RKO (cell line): ENCODE results near the gene EEFSEC.

ENCODE experiments used
- DNase-seq: peaks from one replicate; pipeline ENCODE4 v3.0.0-alpha.2; 2016; ENCODE audit warnings: low spot score

EEFSEC gene

DNA sequence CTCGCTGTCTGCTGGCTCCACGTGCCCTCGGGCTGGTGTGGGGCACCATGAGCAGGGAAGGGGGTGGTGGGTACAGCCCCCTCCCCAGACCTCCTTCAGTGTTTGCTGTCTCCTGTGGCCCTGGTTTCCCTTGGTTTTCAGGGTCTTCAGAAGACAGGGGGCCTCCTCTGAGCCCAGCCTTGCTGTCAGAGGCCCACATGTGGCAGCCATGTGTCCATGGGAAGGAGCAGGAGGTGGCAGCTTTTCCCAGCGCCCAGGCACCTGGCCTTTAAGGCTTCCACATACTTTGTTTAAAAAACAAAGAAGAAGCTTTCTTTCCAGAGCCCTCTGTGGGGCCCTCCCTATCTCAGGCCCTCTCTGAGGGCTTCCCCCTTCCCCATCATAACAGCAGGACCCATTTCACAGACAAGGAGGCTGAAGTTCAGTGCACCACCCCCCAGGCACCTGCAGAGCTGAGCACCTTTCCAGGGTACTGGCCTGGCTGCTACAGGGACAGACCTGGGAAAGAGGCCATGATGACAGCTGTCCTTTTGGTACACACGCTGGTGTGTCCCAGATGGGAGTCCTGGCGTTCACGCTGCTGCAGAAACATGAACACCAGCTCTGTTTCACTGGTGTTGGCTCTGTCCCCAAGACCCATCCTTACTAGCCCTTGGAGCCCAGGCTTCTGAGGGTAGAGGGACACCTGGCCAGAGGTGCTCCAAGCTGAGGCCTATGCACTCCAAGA is 239.7 kb downstream of the EEFSEC start:
- DNase-seq, result no peak

DNA sequence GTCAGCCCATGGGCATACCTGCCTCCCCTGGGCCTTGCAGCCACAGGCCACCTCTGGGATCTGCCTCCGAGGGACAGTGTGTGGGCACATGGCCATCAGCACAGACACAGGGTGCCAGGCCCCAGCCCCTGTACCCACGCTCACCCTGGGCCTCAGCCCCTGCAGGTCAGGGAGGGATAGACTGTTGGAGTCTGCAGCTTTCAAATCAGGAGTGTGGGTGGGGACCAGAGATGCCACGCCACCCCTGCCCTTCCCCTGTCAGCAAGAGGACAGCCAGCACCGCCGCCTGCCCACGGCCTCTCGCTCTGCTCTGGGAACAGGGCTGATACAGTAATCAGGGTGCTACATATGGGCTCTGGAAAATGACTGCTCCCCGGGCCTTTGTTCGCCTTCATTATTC is 240.8 kb downstream of the EEFSEC start:
- no peak for DNase-seq

DNA sequence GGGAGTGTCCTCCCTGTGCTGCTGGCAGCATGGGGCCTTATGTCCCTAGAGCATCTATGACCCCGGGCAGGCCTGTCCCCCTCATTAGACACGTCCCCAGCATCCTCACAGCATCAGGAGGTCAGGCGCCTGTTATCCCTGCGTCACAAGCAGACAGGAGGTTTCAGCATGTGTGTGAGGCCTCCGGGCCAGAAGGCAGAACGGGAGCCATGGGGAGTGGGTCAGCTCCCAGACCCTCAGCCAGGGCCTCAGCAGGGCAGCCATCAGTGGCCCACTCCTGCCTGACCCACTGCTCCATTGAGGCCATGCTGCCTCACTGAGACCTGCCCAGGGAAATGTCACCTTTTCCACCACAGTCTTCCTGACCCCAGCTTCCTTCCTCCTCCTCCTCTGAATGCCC is 241.8 kb downstream of the EEFSEC start:
- DNase-seq, result no peak

- DNase-seq, result no peak
These were observed 242.3 kb downstream of the EEFSEC start for GRCh38 chr3:128395500-128396162.

- DNase-seq, result no peak
These were observed 244.2 kb downstream of the EEFSEC start for GRCh38 chr3:128397484-128397883.

DNA sequence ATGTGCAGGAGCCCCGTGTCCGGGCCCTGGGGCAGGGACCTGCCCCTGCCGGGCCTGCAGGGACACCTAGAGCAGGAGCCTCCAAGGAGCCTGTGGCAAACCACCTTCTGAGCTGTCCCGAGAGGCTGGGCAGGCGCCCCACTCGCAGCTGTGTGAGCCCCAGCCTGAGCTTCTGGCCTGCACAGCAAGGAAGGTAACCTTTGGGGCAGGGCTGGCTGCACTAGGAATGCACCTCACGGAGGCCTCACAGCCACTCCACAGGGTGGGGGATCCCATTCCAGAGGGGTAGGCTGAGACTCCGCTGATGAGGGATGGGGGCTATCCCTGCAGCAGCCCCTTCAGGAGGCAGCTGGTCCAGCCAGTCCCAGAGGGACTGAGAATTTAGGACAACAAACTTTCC is 245.3 kb downstream of the EEFSEC start:
- no peak for DNase-seq

DNA sequence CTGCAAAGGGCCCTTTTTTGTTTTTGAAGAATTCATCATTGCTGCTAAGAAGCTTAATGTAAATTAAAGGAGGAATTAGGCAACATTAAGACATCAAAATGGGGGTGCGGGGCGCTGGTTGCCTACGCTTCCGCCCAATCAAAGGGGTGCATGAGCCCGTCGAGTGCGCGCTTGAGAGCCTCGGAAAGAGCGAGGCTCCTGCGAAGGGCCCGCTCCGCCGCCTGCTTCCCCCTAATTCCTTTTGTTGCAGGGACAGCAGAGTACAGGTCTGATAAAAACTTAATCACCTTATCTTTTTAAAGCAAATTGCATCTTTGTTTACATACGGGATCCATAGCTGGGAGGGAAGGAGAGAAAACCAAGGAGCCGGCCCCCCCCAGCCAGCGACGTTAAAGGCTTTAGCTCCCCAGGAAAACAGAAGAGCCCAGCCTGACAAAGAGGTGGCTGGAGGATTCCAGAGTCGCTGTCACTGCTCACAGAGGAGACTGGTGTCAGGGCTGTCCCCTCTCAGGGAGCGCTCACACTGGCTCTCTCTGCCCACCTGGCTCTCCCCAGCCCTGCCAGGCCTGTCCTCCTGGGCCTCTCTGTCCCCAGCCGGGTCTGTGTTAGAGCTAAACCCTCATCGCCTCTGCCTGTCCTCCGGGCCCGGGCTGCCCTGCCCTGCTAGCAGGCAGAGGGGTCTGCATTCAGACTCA is 246.1 kb downstream of the EEFSEC start:
- DNase-seq, result no peak

DNA sequence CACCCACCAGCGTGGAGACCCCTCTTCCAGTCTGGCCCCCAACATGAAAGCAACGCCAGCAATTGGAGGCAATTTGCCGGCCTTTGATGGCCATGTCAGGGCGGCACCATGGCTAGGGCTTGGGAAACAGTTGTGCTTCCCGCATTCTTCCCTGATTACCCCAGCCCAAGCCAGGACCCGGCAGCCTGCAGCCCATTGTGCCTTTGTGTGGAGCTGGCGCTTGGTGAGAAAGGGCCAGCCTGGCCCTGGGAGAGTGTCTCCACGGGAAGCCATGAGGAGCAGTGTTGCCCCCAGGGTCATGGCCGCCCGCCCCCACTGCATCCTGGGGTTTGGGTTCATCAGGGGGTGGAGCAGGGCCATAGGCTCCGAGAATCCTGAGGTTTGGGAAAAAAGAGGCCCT is 247.4 kb downstream of the EEFSEC start:
- DNase-seq, result no peak

DNA sequence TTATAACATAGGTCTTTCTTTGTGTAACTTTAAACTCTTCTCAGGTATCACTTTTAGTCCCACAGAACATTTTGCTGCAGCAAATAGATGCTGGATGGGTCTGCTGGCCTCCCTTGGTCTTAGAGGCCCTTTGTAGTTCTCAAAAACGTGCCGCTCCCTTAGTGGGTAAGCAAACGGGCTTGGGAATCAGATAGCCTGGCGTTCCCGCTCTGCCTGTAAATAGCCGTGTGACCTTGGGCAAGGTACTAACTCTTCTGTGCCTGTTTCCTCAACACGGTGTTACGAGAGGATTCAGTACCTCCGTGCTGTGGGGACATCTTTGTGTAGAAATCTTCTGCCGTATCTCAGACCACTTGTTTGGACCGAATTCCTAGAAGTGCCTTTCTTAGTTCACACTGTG is 249.0 kb downstream of the EEFSEC start:
- DNase-seq, result no peak

GRCh38 chr3:128402998-128403397 is 249.7 kb downstream of the EEFSEC start:
- no peak for DNase-seq

DNA sequence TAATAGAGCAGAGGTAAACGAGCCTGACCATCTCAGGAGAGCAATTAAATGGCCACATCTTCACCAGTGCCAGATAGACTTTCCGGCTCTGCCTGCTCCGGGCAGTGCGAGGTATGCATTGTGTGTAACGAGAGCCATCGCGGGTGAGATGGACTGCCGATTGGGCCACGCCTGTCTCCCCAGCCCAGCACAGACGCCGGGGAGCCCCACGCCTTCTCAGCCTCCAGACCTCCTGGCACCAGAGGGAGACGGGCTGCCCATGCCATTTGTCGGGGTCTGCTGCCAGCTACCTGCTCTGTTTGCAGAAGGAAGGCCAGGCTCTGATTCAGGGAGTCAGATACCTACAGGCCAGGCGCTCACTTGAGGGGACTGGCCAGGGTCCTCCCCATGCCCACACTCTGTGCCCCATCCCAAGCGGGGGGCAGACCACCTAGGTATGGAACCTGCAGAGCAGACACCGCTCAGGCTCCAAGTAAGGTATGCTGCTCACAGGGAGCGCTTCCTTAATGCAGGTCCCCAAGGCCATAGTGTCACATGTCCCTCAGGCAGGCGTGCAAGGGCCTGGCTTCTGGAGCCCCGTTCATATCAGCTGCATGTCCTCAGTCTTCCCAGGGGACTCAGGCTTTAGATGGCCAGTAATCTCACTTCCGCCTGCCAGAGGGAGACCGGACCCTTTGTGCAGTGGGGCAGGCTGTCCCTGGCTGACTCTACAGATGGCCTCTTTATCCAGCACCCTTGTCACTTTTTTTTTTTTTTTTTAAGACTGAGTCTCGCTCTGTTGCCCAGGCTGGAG is 251.2 kb downstream of the EEFSEC start:
- DNase-seq, result no peak

GRCh38 chr3:128405554-128406277 is 252.4 kb downstream of the EEFSEC start:
- DNase-seq, result no peak

DNA sequence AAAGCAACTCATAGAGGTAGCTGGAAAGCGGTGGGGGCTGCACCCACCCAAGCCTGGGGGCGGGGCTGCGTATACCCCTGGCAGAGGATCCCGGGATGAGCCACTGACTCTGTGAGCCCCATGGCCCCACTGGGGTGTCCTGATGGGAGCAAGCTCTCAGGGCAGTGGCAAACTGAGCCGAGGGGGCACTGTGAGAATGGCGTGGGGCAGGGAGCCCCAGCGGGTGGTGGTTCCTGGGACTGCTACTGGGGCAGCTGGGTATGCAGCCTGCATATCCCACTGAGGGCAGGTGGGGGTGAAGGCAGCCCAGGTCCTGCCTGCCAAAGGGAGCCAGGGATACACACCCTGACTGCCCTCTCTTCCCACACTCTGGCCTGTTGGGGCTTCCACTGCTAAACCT is 254.0 kb downstream of the EEFSEC start:
- DNase-seq, result no peak

- DNase-seq, result no peak
These were observed 254.9 kb downstream of the EEFSEC start for GRCh38 chr3:128408012-128408692.

DNA sequence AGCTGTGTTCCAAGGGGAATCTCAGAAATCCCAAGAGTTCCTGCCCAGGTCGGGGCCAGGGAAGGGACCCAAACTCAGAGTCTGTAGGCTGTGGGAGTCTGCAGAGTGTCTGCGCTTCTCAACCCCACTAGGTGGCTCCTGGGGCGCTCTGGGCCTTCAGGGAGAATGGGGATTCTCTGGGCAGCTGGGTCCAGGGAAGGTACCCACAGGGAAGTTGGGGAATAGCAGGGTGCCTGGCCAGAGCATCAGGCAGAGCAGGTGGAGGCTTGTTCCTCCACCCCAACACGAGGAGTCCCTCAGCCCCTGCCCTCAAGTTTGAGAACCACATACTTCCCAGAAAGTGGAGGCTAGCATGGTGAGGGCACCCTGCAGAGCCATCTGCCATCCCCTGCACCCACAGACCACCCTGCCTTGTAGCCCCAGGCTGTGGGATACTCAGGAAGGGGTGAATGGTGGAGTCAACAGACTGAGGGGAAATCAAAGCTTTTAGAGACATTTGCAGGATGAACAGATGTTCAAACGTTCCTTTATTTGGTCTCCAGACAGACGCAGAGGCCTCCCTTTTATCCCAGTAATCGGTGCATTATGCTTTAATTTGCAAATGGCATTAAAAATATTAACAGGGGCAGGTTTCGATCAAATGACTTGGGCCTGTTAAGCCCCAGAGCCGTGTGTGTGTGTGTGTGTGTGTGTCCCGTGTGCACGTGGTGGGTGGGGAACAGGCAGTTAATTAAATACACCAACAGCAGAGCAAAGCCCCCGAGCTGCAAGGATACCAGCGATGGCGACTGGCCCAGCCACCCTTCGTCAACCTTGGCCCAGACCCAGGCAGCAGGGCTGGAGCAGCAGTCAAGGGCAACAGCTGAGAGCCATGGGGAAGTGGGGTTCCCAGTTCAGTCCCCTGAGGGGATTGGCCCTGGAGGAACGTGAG is 255.7 kb downstream of the EEFSEC start:
- peak; percentile 5 for DNase-seq

GRCh38 chr3:128409624-128410581 is 256.6 kb downstream of the EEFSEC start:
- no peak for DNase-seq

DNA sequence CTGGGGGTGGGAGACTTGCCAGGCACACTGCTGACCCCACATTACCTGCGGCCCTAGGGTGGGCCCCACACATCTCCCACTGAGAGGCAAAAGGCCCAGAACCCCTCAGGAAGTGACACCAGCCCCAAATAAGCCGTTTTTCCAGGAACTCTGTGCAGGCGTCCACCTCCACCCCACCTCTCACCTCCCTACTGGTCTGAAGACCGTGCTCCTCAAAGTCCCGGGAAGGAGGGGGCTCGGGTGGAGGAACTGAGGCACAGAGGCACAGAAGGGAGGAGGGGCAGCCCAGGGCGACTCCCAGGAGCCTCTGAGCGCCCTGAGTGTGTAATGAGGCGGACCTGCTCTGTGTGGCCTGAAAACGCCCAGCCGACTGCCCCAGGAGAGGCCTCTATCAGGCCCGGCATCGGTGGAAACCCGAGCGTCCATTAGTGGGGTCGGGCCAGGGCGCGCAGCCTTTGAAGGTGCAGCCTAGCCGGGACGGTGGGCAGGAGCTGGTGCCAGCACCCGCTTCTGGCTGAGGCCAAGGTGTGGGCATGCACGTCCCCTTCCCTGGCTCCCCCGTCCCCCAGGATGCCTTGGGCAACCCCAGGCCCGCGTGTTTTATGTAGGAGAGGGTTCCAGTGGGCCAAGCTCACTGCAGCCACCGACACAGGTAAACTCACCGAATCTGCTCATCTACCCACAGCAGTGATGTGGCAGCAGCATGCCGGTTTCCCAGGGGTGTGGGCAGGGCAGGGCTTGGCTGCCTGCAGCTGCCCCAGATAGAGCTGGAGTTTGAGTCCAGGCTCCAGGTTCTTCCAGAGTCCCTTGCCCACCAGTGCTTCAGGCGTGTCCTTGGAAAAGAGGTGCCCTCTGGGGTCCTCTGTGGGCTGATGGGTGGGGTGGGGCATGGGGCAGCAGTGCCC is 257.6 kb downstream of the EEFSEC start:
- no peak for DNase-seq

GRCh38 chr3:128411574-128412064 is 258.3 kb downstream of the EEFSEC start:
- no peak for DNase-seq
